ENCODE measurements around the gene NMNAT2. TPM values are rescaled to one million over a fixed set of nuclear protein-coding genes. Genes with fewer than 3 reads are reported as not detected.

The NMNAT2 gene
- total RNA-seq, 1 donor from 2014 or later = 1.2 TPM

- intact Hi-C loops (cut with micrococcal nuclease) = no loop called here
- ATAC-seq = peak; percentile 26
Observed at GRCh38 chr1:183328371-183328770, 89.8 kb downstream of the NMNAT2 start.

GRCh38 chr1:183327434-183328290, 90.5 kb downstream of the NMNAT2 start:
- ATAC-seq (peak; percentile 90), DNase-seq (peak; percentile 61)
- intact Hi-C loops (cut with micrococcal nuclease) = no loop called here

More at GRCh38 chr1:183328371-183328770, 89.8 kb downstream of the NMNAT2 start:
- DNase-seq = no peak

GRCh38 chr1:183323849-183324683, 94.1 kb downstream of the NMNAT2 start:
- no peak for ATAC-seq
- intact Hi-C loops (cut with micrococcal nuclease) = no loop called here
- DNase-seq = no peak

GRCh38 chr1:183319606-183320005, 98.6 kb downstream of the NMNAT2 start:
- intact Hi-C loops (cut with micrococcal nuclease) = loop anchor here (5.0 kb wide), 1 partner anchor 37 kb away; no protein-coding TSS in a partner anchor
- no peak for ATAC-seq
- DNase-seq = no peak

DNA sequence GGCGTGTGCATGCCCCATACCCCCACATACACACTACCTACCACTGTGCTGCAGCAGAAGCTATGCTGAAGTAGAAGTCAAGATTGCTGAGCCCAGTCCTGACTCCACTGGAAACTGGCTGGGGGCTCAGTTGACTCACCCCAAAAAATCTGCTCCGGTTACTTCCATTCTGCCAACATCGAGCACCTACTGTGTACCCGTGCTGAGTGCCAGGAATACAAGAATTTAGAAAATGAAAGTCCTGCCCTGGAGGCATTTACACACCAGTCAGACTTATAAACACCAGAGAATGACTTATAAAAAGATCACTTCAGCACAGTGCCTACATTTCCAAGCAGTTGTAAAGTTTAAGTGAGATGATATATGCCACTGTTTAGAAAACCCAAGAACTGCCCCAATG, 99.1 kb downstream of the NMNAT2 start:
- peak; percentile 31 for ATAC-seq
- no peak for DNase-seq
- intact Hi-C loops (cut with micrococcal nuclease) = loop anchor here (5.0 kb wide), 1 partner anchor 37 kb away; no protein-coding TSS in a partner anchor

GRCh38 chr1:183318433-183318832, 99.7 kb downstream of the NMNAT2 start:
- intact Hi-C loops (cut with micrococcal nuclease) = loop anchor here (5.0 kb wide), 1 partner anchor 36 kb away; no protein-coding TSS in a partner anchor
- DNase-seq = peak; percentile 85
- peak; percentile 98 for ATAC-seq

GRCh38 chr1:183315991-183316758, 102.0 kb downstream of the NMNAT2 start:
- intact Hi-C loops (cut with micrococcal nuclease) = loop anchor here (5.0 kb wide), 1 partner anchor 34 kb away; no protein-coding TSS in a partner anchor
- no peak for DNase-seq
- ATAC-seq = no peak

GRCh38 chr1:183313063-183313462, 105.1 kb downstream of the NMNAT2 start:
- intact Hi-C loops (cut with micrococcal nuclease) = no loop called here
- ATAC-seq = no peak

GRCh38 chr1:183310753-183311479, 107.3 kb downstream of the NMNAT2 start:
- ATAC-seq = peak; percentile 8
- intact Hi-C loops (cut with micrococcal nuclease) = no loop called here

More at GRCh38 chr1:183313063-183313462, 105.1 kb downstream of the NMNAT2 start:
- DNase-seq = no peak

GRCh38 chr1:183308719-183309118, 109.5 kb downstream of the NMNAT2 start:
- intact Hi-C loops (cut with micrococcal nuclease) = no loop called here
- ATAC-seq = no peak
- DNase-seq = no peak

More at GRCh38 chr1:183310753-183311479, 107.3 kb downstream of the NMNAT2 start:
- DNase-seq = no peak

GRCh38 chr1:183306317-183307042, 111.7 kb downstream of the NMNAT2 start:
- ATAC-seq (peak; percentile 73), DNase-seq (peak; percentile 65)
- intact Hi-C loops (cut with micrococcal nuclease) = no loop called here

- DNase-seq (no peak), ATAC-seq (peak; percentile 11)
- intact Hi-C loops (cut with micrococcal nuclease) = no loop called here
Observed at GRCh38 chr1:183304440-183305107, 113.6 kb downstream of the NMNAT2 start.

GRCh38 chr1:183303901-183304300, 114.3 kb downstream of the NMNAT2 start:
- no peak for ATAC-seq
- DNase-seq = no peak
- intact Hi-C loops (cut with micrococcal nuclease) = no loop called here

DNA sequence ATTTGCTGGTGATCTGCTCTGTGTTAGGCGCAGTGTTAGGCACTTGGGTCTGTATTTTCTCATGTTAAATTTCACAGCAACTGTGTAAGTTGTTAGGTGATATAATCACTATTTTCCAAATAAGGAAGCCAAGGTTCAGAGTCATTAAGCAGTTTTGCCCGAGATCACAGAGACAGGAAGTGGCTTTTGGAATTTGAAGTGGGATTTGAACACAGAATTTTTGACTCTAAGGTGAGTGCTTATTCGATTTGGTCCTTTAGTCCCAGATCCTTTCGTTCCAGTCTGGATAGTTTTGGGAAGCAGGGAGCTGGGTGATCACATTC, 114.9 kb downstream of the NMNAT2 start:
- no peak for DNase-seq
- intact Hi-C loops (cut with micrococcal nuclease) = no loop called here
- ATAC-seq = no peak

DNA sequence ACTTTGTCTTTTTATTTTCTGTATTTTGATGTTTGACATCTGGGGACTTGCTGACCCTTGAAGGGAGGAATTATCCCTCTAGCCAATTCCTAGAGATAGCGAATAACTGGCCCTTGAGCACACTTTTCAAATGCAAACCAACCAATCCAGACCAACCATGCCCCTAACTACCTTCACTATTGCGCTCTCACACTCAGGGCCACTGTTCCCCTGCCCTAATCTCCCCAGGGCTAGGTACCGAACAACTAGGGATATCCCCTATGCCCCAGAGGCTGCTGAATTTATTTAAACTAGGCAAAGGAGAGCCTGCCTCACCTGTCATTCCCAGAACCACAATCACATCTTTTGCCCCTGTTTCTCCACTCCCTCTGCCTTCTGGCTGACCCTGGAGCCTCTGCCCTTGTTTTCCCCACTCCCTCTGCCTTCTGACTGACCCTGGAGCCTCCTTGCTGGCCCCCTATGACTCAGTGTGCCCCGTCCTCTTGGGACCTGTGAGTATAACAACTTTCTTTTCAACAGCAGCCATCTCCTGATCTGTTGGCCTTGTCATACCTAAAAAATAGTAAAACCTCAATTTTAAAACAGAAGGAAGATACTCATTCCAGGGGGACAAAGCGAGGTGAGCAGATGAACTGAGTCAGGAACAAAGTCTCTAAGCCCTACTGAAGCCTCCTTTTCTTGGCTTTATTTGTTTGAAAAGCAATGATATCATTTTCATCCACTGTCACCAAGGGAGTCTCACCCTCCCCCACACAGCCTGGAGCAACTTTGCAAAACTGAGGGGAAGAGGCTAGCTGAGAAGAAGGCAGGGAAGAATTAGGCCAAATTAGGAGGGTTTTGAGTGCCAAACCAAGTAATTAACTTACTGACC, 115.5 kb downstream of the NMNAT2 start:
- no peak for DNase-seq
- intact Hi-C loops (cut with micrococcal nuclease) = no loop called here
- ATAC-seq = peak; percentile 13

GRCh38 chr1:183301239-183301638, 116.9 kb downstream of the NMNAT2 start:
- intact Hi-C loops (cut with micrococcal nuclease) = no loop called here
- DNase-seq (no peak), ATAC-seq (peak; percentile 54)

Measured in left ventricle myocardium superior (tissue), 1 donor.